ENCODE results near the gene AMHR2. TPM values are rescaled to one million over a fixed set of nuclear protein-coding genes. Genes with fewer than 3 reads are reported as not detected.
A peak's percentile ranks its signal among the peaks of the same experiment; 100 is the strongest.
"Not testable (repeated sequence)": the region's sequence is repeated elsewhere in the genome, so short reads cannot be mapped to it uniquely, and the experiment has no call there.

AMHR2 gene
- total RNA-seq (2014; rRNA removed) (0.29 TPM in 1 of 2 replicates, not detected in the other), Bru-seq, nascent RNA (percentile 13 among the genes with signal in this experiment), BruChase-seq, experiment 1, labeled RNA remaining after a 6-hour chase (percentile 34 among the genes with signal in this experiment), BruChase-seq, experiment 2, labeled RNA remaining after a 2-hour chase (percentile 24 among the genes with signal in this experiment)
- long read RNA-seq = 0 reads

DNA sequence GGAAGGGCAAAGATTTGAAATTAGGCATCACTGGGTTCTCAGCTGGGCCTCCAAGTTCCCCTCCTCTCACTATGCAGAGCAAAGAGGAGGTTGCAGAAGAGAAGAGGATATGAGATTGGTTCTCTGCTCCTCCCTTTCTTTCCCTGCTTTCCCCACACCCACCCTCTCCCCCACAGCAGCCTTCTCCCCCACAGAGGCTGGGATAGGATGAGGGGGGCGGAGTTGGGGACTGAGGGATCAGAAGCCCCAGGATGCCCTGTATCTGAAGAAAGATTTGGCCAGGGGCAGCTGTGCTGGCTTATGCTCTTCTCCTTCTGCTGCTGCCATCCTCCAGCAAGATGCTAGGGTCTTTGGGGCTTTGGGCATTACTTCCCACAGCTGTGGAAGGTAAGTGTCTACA, at the start of gene AMHR2:
Gene AMHR2 (plus strand): TSS at position 259 of the 400 bp plus-strand sequence. CDS start 80 bp downstream, at position 339.
- Histone ChIP-seq H3K4me1 (ENCODE audit: insufficient read depth, low read length) (peaks cover 34% of the 10 kb centered on the region), H4K20me1 (ENCODE audit: low read length) (no peaks in the 10 kb centered on the region), H3K9me2 (replicated peaks; ENCODE audit: low read length) (no peaks in the 10 kb centered on the region), H3K79me2 (ENCODE audit: low read length) (no peaks in the 10 kb centered on the region), H2AFZ (ENCODE audit: low read length) (no peak within 1 kb of the TSS), H3K36me3 (ENCODE audit: low read depth, low read length) (no peaks in the 10 kb centered on the region), H3K4me3 (ENCODE audit: low read length) (no peak within 1 kb of the TSS), H3K27ac (ENCODE audit: low read length) (no peak within 1 kb of the TSS), H3K9me3 (ENCODE audit: low read length) (no peaks in the 10 kb centered on the region), H3K9ac (ENCODE audit: low read length) (no peak within 1 kb of the TSS), H3K27me3 (ENCODE audit: low read length) (no peaks in the 10 kb centered on the region), H3K4me2 (ENCODE audit: low read length) (no peak within 1 kb of the TSS), H3F3A (ENCODE audit: low read length, unreplicated experiment) (peaks cover 11% of the 10 kb centered on the region)
- no peak for TF ChIP-seq EZH2 (IDR thresholded peaks at IDR 0.05; ENCODE audit: low read length, unreplicated experiment)
- TF ChIP-seq, protein P1, sequence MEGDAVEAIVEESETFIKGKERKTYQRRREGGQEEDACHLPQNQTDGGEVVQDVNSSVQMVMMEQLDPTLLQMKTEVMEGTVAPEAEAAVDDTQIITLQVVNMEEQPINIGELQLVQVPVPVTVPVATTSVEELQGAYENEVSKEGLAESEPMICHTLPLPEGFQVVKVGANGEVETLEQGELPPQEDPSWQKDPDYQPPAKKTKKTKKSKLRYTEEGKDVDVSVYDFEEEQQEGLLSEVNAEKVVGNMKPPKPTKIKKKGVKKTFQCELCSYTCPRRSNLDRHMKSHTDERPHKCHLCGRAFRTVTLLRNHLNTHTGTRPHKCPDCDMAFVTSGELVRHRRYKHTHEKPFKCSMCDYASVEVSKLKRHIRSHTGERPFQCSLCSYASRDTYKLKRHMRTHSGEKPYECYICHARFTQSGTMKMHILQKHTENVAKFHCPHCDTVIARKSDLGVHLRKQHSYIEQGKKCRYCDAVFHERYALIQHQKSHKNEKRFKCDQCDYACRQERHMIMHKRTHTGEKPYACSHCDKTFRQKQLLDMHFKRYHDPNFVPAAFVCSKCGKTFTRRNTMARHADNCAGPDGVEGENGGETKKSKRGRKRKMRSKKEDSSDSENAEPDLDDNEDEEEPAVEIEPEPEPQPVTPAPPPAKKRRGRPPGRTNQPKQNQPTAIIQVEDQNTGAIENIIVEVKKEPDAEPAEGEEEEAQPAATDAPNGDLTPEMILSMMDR (conservative IDR thresholded peaks at IDR 0.05; ENCODE audit: low read depth, low read length) = no peak
- no peak for TF ChIP-seq EZH2phosphoT487 (IDR thresholded peaks at IDR 0.05; ENCODE audit: borderline replicate concordance, low read length)
- POLR2A ChIA-PET (ENCODE audit: unreplicated experiment) = no interaction called here
- DNase-seq = no peak
- no TSS peak for BruUV-seq (replicated peaks)
- intact Hi-C loops (cut with micrococcal nuclease) = no loop called here
- ATAC-seq = no peak
- CTCF ChIA-PET = no interaction called here

DNA sequence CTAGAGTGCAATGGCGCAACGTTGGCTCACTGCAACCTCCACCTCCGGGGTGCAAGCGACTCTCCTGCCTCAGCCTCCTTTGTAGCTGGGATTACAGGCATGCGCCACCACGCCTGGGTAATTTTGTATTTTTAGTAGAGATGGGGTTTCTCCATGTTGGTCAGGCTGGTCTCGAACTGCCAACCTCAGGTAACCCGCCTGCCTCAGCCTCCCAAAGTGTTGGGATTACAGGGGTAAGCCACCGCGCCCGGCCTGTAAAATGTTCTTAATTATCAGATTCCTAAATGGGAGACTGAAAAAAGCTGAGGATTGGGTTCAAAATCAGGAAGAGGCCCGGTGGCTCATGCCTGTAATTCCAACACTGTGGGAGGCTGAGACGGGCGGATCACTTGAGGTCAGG, 49.4 kb upstream of the AMHR2 start:
- H3F3A ChIP-seq (ENCODE audit: low read length, unreplicated experiment); POLR2A ChIA-PET (ENCODE audit: unreplicated experiment); H3K9me2 ChIP-seq (replicated peaks; ENCODE audit: low read length); DNase-seq; CTCF ChIA-PET; H4K20me1 ChIP-seq (ENCODE audit: low read length); BruUV-seq (replicated peaks); H3K4me3 ChIP-seq (ENCODE audit: low read length); H3K36me3 ChIP-seq (ENCODE audit: low read depth, low read length); intact Hi-C loops (cut with micrococcal nuclease); H3K9me3 ChIP-seq (ENCODE audit: low read length); H3K4me2 ChIP-seq (ENCODE audit: low read length); H3K9ac ChIP-seq (ENCODE audit: low read length); H3K79me2 ChIP-seq (ENCODE audit: low read length); ATAC-seq; H2AFZ ChIP-seq (ENCODE audit: low read length); H3K27ac ChIP-seq (ENCODE audit: low read length); H3K27me3 ChIP-seq (ENCODE audit: low read length): not testable (repeated sequence)
- peaks cover 36% of the 10 kb centered on the region for H3K4me1 ChIP-seq (ENCODE audit: insufficient read depth, low read length)

DNA sequence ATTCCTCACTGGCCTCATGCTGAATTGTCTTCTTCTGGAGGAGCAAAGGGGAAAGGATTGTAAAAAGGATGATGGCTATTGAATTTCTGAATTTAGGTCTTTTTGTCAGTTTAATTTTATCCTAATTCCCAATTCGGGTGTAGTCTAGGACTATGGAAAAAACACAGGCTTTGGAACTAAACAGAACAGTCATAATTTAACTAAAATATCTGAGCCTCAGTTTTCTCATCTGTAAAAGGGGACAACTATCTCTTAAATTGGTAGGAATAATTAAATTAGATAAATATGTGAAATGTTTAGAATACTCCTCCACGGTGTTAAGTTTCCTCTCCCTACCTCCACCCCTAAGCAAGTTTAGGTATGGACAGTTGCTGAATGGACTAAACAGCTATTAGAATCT, 46.9 kb upstream of the AMHR2 start:
- H3K9me2 ChIP-seq (replicated peaks; ENCODE audit: low read length) = no peaks in the 10 kb centered on the region
- ChIA-PET CTCF (no interaction called here), POLR2A (ENCODE audit: unreplicated experiment) (no interaction called here)
- no TSS peak for BruUV-seq (replicated peaks)
- H3K27me3 ChIP-seq (ENCODE audit: low read length) = no peaks in the 10 kb centered on the region
- ATAC-seq (no peak), DNase-seq (no peak)
- no peak overlapping the region for H3K27ac ChIP-seq (ENCODE audit: low read length)
- TF ChIP-seq EZH2 (IDR thresholded peaks at IDR 0.05; ENCODE audit: low read length, unreplicated experiment) = no peak
- H3K9me3 ChIP-seq (ENCODE audit: low read length) = no peaks in the 10 kb centered on the region
- H3K4me1 ChIP-seq (ENCODE audit: insufficient read depth, low read length) = peaks cover 31% of the 10 kb centered on the region
- H3K36me3 ChIP-seq (ENCODE audit: low read depth, low read length) = no peaks in the 10 kb centered on the region
- peaks cover 8% of the 10 kb centered on the region for H3K79me2 ChIP-seq (ENCODE audit: low read length)
- H4K20me1 ChIP-seq (ENCODE audit: low read length) = no peaks in the 10 kb centered on the region
- H2AFZ ChIP-seq (ENCODE audit: low read length) = no peak overlapping the region
- H3F3A ChIP-seq (ENCODE audit: low read length, unreplicated experiment) = peaks cover 8% of the 10 kb centered on the region
- H3K4me2 ChIP-seq (ENCODE audit: low read length) = no peak overlapping the region; the same call in 1 of the 2 replicates
- no peak overlapping the region for H3K9ac ChIP-seq (ENCODE audit: low read length)
- no peak overlapping the region for H3K4me3 ChIP-seq (ENCODE audit: low read length)
- intact Hi-C loops (cut with micrococcal nuclease) = no loop called here

DNA sequence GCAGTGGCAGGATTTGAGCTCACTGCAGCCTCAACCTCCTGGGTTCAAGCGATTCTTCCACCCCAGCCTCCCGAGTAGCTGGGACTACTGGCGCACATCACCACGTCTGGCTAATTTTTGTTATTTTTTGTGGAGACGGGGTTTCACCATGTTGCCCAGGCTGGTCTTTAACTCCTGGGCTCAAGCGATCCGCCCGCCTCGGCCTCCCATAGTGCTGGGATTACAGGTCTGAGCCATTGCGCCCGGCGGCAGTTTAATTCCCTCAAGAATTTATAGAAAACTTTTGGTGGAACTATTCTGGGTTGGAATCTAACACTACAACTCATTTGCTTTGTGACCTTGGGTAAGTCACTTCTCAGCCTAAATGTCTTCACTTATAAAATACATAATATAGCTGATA, 45.4 kb upstream of the AMHR2 start:
- no peaks in the 10 kb centered on the region for H3K9me2 ChIP-seq (replicated peaks; ENCODE audit: low read length)
- no peak overlapping the region for H2AFZ ChIP-seq (ENCODE audit: low read length)
- no peaks in the 10 kb centered on the region for H3F3A ChIP-seq (ENCODE audit: low read length, unreplicated experiment)
- peak overlapping the region; percentile 80; the same call in 1 of the 2 replicates for H3K27ac ChIP-seq (ENCODE audit: low read length)
- ATAC-seq = no peak
- H4K20me1 ChIP-seq (ENCODE audit: low read length) = peaks cover 12% of the 10 kb centered on the region; the same call in 1 of the 2 replicates
- TF ChIP-seq EZH2 (IDR thresholded peaks at IDR 0.05; ENCODE audit: low read length, unreplicated experiment) (no peak), EZH2phosphoT487 (IDR thresholded peaks at IDR 0.05; ENCODE audit: borderline replicate concordance, low read length) (no peak)
- TF ChIP-seq, protein P1 (conservative IDR thresholded peaks at IDR 0.05; ENCODE audit: low read depth, low read length) = no peak
- no peak overlapping the region for H3K4me2 ChIP-seq (ENCODE audit: low read length)
- H3K4me3 ChIP-seq (ENCODE audit: low read length) = no peak overlapping the region
- no peaks in the 10 kb centered on the region for H3K27me3 ChIP-seq (ENCODE audit: low read length)
- intact Hi-C loops (cut with micrococcal nuclease) = no loop called here
- ChIA-PET POLR2A (ENCODE audit: unreplicated experiment) (interaction anchor here (0.5 to 0.7 kb wide), 2 partner anchors 43 to 123 kb away, joined by 3 read pairs; partner anchors contain the start of gene TARBP2), CTCF (no interaction called here)
- peaks cover 23% of the 10 kb centered on the region for H3K79me2 ChIP-seq (ENCODE audit: low read length)
- no peak overlapping the region for H3K9ac ChIP-seq (ENCODE audit: low read length)
- peaks cover 37% of the 10 kb centered on the region for H3K4me1 ChIP-seq (ENCODE audit: insufficient read depth, low read length)
- DNase-seq = no peak
- BruUV-seq (replicated peaks) = no TSS peak
- peaks cover 12% of the 10 kb centered on the region for H3K36me3 ChIP-seq (ENCODE audit: low read depth, low read length)
- no peaks in the 10 kb centered on the region for H3K9me3 ChIP-seq (ENCODE audit: low read length)

Data from PC-3 (cell line).